Endothelial cell (in vitro differentiated cells): ENCODE measurements around the gene USP37. TPM values are rescaled to one million over a fixed set of nuclear protein-coding genes. Genes with fewer than 3 reads are reported as not detected.
A peak's percentile ranks its signal among the peaks of the same experiment; 100 is the strongest.

Experiments used
- DNase-seq: peaks from one replicate; pipeline ENCODE4 v3.0.0; 2021; ENCODE audit warnings: low spot score
- H3K27ac Mint-ChIP-seq: one replicate; pipeline ENCODE4 v1.8.0; 2021; ENCODE audit warnings: mixed read lengths, inconsistent platforms; ENCODE audit not compliant: unreplicated experiment
- H3K27me3 Mint-ChIP-seq: one replicate; pipeline ENCODE4 v1.8.0; 2021; ENCODE audit warnings: mild to moderate bottlenecking, moderate library complexity, mixed read lengths, inconsistent platforms; ENCODE audit not compliant: unreplicated experiment
- H3K36me3 Mint-ChIP-seq: one replicate; pipeline ENCODE4 v1.8.0; 2021; ENCODE audit warnings: mild to moderate bottlenecking, low read depth, mixed read lengths, inconsistent platforms; ENCODE audit not compliant: unreplicated experiment
- H3K4me1 Mint-ChIP-seq: one replicate; pipeline ENCODE4 v1.8.0; 2021; ENCODE audit warnings: mild to moderate bottlenecking, mixed read lengths, inconsistent platforms; ENCODE audit not compliant: unreplicated experiment
- H3K4me3 Mint-ChIP-seq: one replicate; pipeline ENCODE4 v1.8.0; 2021; ENCODE audit warnings: mild to moderate bottlenecking, mixed read lengths, inconsistent platforms; ENCODE audit not compliant: unreplicated experiment
- H3K9me3 Mint-ChIP-seq: one replicate; pipeline ENCODE4 v1.8.0; 2021; ENCODE audit warnings: mixed read lengths, inconsistent platforms; ENCODE audit not compliant: unreplicated experiment
- total RNA-seq: library from RNA; stranded (reverse); fragmentation: NEBNext Ultra II Directional; extraction: Animal tissue kit (Norgen Biotek cat#: 25700); gene quantifications from one replicate; pipeline ENCODE4 v1.2.1, GENCODE V29; 2021; ENCODE audit not compliant: unreplicated experiment
- TF ChIP-seq, protein P1 (sequence below): fragments of 200-600 bp; sonication (generic); IDR thresholded peaks from one replicate; pipeline ENCODE4 v1.5.0; 2021; ENCODE audit warnings: antibody characterized with exemption; ENCODE audit not compliant: unreplicated experiment

The USP37 gene
- total RNA-seq, 1 donor from 2014 or later = 16.1 TPM

DNA sequence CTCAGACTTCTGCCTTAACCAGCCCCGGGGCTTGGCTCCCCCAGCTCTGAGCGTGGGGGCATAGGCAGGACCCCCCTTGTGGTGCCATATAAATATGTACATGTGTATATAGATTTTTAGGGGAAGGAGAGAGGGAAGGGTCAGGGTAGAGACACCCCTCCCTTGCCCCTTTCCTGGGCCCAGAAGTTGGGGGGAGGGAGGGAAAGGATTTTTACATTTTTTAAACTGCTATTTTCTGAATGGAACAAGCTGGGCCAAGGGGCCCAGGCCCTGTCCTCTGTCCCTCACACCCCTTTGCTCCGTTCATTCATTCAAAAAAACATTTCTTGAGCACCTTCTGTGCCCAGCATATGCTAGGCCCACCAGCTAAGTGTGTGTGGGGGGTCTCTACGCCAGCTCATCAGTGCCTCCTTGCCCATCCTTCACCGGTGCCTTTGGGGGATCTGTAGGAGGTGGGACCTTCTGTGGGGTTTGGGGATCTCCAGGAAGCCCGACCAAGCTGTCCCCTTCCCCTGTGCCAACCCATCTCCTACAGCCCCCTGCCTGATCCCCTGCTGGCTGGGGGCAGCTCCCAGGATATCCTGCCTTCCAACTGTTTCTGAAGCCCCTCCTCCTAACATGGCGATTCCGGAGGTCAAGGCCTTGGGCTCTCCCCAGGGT is 162.9 kb downstream of the USP37 start:
- peak overlapping the region; percentile 56 for H3K4me3 Mint-ChIP-seq
- H3K4me1 Mint-ChIP-seq = peaks cover 27% of the 10 kb centered on the region
- peak overlapping the region; percentile 81 for H3K27ac Mint-ChIP-seq
- H3K27me3 Mint-ChIP-seq = peaks cover 5% of the 10 kb centered on the region
- H3K9me3 Mint-ChIP-seq = no peaks in the 10 kb centered on the region
- DNase-seq = no peak
- H3K36me3 Mint-ChIP-seq = peaks cover 10% of the 10 kb centered on the region
- TF ChIP-seq, protein P1, sequence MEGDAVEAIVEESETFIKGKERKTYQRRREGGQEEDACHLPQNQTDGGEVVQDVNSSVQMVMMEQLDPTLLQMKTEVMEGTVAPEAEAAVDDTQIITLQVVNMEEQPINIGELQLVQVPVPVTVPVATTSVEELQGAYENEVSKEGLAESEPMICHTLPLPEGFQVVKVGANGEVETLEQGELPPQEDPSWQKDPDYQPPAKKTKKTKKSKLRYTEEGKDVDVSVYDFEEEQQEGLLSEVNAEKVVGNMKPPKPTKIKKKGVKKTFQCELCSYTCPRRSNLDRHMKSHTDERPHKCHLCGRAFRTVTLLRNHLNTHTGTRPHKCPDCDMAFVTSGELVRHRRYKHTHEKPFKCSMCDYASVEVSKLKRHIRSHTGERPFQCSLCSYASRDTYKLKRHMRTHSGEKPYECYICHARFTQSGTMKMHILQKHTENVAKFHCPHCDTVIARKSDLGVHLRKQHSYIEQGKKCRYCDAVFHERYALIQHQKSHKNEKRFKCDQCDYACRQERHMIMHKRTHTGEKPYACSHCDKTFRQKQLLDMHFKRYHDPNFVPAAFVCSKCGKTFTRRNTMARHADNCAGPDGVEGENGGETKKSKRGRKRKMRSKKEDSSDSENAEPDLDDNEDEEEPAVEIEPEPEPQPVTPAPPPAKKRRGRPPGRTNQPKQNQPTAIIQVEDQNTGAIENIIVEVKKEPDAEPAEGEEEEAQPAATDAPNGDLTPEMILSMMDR = no peak

DNA sequence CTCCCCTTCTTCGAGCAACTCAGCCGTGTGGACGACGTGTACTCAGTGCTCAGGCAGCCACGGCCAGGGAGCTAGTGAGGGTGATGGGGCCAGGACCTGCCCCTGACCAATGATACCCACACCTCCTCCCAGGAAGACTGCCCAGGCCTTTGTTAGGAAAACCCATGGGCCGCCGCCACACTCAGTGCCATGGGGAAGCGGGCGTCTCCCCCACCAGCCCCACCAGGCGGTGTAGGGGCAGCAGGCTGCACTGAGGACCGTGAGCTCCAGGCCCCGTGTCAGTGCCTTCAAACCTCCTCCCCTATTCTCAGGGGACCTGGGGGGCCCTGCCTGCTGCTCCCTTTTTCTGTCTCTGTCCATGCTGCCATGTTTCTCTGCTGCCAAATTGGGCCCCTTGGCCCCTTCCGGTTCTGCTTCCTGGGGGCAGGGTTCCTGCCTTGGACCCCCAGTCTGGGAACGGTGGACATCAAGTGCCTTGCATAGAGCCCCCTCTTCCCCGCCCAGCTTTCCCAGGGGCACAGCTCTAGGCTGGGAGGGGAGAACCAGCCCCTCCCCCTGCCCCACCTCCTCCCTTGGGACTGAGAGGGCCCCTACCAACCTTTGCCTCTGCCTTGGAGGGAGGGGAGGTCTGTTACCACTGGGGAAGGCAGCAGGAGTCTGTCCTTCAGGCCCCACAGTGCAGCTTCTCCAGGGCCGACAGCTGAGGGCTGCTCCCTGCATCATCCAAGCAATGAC is 163.6 kb downstream of the USP37 start:
- H3K27ac Mint-ChIP-seq = no peak overlapping the region
- H3K36me3 Mint-ChIP-seq = peaks cover 10% of the 10 kb centered on the region
- TF ChIP-seq, protein P1 = no peak

DNA sequence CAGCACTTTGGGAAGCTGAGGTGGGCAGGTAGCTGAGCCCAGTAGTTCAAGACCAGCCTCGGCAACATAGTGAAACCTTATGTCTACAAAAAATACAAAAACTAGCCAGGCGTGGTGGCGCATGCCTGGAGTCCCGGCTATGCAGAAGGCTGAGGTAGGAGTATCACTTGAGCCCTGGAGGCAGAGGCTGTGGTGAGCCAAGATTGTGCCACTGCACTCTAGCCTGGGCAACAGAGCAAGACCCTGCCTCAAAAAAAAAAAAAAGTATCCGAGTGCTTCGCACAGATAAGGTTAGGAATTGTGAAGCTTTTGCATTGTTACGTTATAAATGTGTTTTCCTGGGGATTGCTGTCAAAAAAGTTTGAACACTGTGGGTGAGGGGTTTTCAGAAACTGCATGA is 164.3 kb downstream of the USP37 start:
- H3K4me3 Mint-ChIP-seq = peak overlapping the region; percentile 51
- DNase-seq = no peak
- TF ChIP-seq, protein P1 = no peak
- peaks cover 10% of the 10 kb centered on the region for H3K36me3 Mint-ChIP-seq
- H3K27ac Mint-ChIP-seq = no peak overlapping the region
- H3K27me3 Mint-ChIP-seq = peaks cover 3% of the 10 kb centered on the region
- H3K9me3 Mint-ChIP-seq = no peaks in the 10 kb centered on the region
- peaks cover 27% of the 10 kb centered on the region for H3K4me1 Mint-ChIP-seq

More for the DNA sequence above, 163.6 kb downstream of the USP37 start:
- Mint-ChIP-seq H3K4me3 (peak overlapping the region; percentile 51), H3K4me1 (peaks cover 27% of the 10 kb centered on the region), H3K27me3 (peaks cover 5% of the 10 kb centered on the region), H3K9me3 (no peaks in the 10 kb centered on the region)
- no peak for DNase-seq

DNA sequence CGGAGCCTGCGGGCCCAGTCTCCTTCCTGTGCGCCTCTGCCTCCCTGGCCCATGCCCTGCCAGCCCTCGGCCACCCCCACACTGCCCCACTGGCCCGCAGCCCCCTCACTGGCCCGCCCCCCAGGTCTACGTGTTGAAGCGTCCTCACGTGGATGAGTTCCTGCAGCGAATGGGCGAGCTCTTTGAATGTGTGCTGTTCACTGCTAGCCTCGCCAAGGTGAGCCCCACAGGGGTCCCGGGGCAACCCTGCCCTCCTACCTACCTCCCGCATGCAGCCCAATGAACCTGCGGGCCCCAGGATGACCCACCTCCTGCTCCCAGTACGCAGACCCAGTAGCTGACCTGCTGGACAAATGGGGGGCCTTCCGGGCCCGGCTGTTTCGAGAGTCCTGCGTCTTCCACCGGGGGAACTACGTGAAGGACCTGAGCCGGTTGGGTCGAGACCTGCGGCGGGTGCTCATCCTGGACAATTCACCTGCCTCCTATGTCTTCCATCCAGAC is 165.2 kb downstream of the USP37 start:
- Mint-ChIP-seq H3K9me3 (no peaks in the 10 kb centered on the region), H3K36me3 (peaks cover 10% of the 10 kb centered on the region), H3K27me3 (peaks cover 5% of the 10 kb centered on the region), H3K4me1 (peaks cover 24% of the 10 kb centered on the region), H3K4me3 (peak overlapping the region; percentile 69), H3K27ac (no peak overlapping the region)
- DNase-seq = no peak
- TF ChIP-seq, protein P1 = no peak

DNA sequence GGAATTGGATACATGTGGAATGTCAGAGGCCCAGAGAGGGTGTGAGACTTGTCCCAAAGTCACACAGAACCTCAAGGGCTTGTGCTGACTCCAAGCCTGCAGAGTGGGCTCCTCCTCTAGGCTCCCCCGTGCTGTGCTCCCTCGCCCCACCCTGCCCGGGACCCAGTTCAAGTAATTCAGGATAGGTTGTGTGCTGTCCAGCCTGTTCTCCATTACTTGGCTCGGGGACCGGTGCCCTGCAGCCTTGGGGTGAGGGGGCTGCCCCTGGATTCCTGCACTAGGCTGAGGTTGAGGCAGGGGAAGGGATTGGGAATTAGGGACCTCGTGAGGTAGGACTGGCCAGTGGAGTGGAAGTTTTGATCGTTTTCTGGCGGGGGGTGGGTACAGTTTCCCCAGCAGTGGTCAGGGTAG is 165.7 kb downstream of the USP37 start:
- Mint-ChIP-seq H3K4me3 (no peak overlapping the region), H3K9me3 (no peaks in the 10 kb centered on the region), H3K4me1 (peaks cover 23% of the 10 kb centered on the region), H3K36me3 (peaks cover 10% of the 10 kb centered on the region), H3K27ac (no peak overlapping the region), H3K27me3 (peaks cover 8% of the 10 kb centered on the region)
- no peak for DNase-seq
- TF ChIP-seq, protein P1 = no peak
